Measurements from ENCODE around the gene INHBC.
"Not testable (repeated sequence)": the region's sequence is repeated elsewhere in the genome, so short reads cannot be mapped to it uniquely, and the experiment has no call there.

The INHBC gene

DNA sequence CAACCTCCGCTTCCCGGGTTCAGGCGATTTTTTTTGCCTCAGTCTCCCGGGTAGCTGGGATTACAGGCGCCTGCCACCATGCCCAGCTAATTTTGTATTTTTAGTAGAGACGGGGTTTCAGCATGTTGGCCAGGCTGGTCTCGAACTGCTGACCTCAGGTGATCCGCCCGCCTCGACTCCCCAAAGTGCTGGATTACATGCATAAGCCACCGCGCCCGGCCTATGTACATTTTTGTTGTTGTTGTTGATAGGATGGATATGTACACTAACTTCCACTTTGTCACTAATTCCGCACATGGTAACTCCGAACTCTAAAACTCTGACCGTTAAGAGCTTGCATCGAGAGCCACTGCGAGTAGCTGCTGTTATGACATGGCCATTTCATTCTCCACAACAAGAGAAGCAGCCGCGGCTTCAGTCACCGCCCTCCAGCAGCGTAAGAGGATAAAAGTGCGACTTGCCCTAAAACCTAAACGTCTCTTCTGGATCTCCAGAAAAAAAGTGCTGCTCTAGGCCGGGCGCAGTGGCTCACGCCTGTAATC, 52.5 kb downstream of the INHBC start:
- no peak for DNase-seq (ENCODE audit: low read depth)
- TF ChIP-seq, protein P1, sequence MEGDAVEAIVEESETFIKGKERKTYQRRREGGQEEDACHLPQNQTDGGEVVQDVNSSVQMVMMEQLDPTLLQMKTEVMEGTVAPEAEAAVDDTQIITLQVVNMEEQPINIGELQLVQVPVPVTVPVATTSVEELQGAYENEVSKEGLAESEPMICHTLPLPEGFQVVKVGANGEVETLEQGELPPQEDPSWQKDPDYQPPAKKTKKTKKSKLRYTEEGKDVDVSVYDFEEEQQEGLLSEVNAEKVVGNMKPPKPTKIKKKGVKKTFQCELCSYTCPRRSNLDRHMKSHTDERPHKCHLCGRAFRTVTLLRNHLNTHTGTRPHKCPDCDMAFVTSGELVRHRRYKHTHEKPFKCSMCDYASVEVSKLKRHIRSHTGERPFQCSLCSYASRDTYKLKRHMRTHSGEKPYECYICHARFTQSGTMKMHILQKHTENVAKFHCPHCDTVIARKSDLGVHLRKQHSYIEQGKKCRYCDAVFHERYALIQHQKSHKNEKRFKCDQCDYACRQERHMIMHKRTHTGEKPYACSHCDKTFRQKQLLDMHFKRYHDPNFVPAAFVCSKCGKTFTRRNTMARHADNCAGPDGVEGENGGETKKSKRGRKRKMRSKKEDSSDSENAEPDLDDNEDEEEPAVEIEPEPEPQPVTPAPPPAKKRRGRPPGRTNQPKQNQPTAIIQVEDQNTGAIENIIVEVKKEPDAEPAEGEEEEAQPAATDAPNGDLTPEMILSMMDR (IDR thresholded peaks at IDR 0.05; ENCODE audit: insufficient read depth, low read depth, low read length, missing control alignments), result no peak
- H3K4me3 ChIP-seq (ENCODE audit: low read length), result peak overlapping the region; percentile 28

DNA sequence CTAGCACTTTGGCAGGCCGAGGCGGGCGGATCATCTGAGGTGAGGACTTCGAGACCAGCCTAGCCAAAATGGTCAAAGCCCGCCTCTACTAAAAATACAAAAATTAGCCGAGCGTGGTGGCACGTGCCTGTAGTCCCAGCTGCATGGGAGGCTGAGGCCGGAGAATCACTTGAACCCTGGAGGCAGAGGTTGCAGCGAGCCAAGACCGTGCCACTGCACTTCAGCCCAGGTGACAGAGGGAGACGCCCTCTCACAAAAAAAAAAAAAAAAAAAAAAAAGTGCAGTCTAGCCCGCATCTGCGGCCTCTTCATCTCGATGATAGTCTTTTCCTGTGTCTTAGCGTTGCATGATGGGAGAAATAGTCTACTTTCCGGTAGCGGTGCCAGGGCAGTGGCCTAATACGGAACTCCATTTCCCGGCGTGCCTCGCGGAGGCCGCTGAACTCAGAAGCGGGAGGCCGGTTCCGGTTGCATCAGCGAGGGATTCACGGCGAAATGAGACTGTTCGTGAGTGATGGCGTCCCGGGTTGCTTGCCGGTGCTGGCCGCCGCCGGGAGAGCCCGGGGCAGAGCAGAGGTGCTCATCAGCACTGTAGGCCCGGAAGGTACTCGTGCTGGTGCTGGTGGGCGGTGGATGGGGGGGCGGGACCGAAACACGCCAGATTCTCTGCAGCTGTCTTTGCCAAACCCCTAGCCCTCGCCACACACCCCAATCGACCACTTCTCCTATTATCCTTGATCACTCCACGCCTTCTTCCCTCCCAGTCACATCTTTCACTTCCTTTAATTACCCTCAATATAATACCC, 53.2 kb downstream of the INHBC start, which contains the start of gene MARS1:
TSS of gene MARS1 (plus strand) at position 472 of the 805 bp plus-strand sequence. CDS start at position 495, 23 bp downstream.
- peak; percentile 98 for DNase-seq (ENCODE audit: low read depth)
- peak within 1 kb of the TSS; percentile 90 for H3K4me3 ChIP-seq (ENCODE audit: low read length)
- TF ChIP-seq, protein P1 (IDR thresholded peaks at IDR 0.05; ENCODE audit: insufficient read depth, low read depth, low read length, missing control alignments), result no peak

DNA sequence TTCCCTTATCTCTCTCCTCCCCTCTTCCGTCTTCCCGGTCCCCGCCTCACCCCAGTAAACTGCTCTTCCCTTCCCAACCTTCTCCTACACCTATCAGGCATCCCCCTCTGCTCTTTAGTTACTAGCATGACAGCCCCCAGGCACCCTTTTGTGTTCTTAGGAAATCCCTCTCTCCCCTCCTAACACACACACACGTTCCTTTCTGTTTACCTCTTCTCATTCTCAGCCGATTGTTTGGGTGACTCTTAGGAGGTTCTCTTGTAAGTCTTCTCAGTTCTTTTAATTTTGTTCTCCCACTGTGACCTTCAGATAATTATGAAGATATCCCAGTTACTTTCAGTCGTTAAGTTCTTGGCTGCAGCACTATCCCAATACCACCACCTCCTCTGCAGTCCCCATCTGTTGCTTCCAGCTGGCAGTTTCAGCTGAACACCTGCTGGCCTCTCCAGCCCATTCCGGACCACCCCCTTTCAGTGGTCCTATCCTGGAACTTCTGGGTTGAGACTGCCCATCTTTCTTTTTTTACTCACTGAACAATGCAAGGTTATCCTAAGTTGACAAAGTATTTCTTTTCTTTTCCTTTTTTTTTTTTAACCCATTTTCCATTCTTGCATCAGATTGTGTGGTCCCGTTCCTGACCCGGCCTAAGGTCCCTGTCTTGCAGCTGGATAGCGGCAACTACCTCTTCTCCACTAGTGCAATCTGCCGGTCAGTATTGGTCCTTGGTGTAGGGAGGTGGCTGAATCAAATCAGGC, 54.0 kb downstream of the INHBC start:
- TF ChIP-seq, protein P1 (IDR thresholded peaks at IDR 0.05; ENCODE audit: insufficient read depth, low read depth, low read length, missing control alignments), result no peak
- DNase-seq (ENCODE audit: low read depth), result no peak
- peak overlapping the region; percentile 90 for H3K4me3 ChIP-seq (ENCODE audit: low read length)

DNA sequence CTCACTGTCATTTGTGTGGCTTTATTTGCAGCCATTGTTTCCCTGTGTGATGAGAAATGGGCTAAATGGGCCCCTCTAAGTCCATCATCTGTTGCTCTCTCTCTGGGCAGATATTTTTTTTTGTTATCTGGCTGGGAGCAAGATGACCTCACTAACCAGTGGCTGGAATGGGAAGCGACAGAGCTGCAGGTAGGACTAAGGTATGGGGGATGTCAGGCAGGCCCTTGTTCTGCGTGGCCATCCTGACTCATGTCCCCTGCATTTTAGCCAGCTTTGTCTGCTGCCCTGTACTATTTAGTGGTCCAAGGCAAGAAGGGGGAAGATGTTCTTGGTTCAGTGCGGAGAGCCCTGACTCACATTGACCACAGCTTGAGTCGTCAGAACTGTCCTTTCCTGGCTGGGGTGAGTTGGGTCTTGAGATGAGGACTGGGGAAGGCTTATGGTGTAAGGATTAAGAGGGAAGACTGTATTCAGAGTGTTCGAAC, 54.6 kb downstream of the INHBC start:
- TF ChIP-seq, protein P1 (IDR thresholded peaks at IDR 0.05; ENCODE audit: insufficient read depth, low read depth, low read length, missing control alignments), result no peak
- peak overlapping the region; percentile 90 for H3K4me3 ChIP-seq (ENCODE audit: low read length)
- DNase-seq (ENCODE audit: low read depth), result no peak

DNA sequence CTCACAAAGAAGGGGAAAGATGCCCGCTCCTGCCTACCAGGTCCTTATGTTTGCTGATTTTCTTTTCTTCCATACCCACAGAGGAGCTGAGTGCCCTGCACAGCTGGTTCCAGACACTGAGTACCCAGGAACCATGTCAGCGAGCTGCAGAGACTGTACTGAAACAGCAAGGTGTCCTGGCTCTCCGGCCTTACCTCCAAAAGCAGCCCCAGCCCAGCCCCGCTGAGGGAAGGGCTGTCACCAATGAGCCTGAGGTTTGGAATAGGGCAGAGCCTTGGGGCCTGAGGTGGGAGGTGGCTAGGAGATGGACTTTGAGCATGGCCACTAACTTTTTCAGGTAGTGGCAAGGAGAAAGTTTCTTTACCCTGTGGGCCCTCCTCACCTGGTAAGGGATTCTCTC, 55.5 kb downstream of the INHBC start:
- no peak overlapping the region for H3K4me3 ChIP-seq (ENCODE audit: low read length)
- no peak for DNase-seq (ENCODE audit: low read depth)
- TF ChIP-seq, protein P1 (IDR thresholded peaks at IDR 0.05; ENCODE audit: insufficient read depth, low read depth, low read length, missing control alignments), result no peak

DNA sequence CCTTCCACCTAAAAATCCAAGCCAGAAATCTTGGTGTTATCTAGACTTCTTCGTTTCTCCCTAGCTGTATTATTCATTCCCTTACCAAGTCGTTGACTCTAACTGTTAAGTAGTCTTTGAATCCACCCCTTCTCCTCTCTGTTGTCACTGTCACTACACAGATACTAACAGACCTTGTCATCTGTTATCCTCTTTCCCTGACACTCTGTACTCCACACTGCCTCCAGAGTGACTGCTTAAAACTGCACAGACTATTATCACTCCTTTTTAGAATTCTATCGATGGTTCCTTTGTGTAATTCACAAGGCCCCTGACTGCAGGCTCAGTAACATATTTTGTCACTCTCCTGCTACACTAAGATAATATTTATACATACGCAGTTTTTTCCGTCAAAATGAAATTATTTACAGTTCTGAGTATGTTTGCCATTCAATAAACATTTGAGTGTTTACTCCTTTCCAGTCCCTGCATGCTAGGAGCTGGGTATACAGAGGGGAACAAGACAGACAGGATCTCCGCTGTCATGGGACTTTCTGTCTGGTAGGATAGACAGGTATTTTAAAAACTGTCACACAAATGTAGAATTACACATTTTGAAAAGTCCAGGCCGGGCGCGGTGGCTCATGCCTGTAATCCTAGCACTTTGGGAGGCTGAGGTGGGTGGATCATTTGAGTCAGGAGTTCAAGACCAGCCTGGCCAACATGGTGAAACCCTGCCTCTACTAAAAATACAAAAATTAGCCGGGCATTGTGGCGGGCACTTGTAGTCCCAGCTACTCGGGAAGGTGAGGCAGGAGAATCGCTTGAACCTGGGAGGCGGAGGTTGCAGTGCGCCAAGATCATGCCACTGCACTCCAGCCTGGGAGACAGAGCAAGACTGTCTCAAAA, 57.1 kb downstream of the INHBC start:
- DNase-seq (ENCODE audit: low read depth), result no peak
- H3K4me3 ChIP-seq (ENCODE audit: low read length), result no peak overlapping the region
- TF ChIP-seq, protein P1 (IDR thresholded peaks at IDR 0.05; ENCODE audit: insufficient read depth, low read depth, low read length, missing control alignments), result no peak

DNA sequence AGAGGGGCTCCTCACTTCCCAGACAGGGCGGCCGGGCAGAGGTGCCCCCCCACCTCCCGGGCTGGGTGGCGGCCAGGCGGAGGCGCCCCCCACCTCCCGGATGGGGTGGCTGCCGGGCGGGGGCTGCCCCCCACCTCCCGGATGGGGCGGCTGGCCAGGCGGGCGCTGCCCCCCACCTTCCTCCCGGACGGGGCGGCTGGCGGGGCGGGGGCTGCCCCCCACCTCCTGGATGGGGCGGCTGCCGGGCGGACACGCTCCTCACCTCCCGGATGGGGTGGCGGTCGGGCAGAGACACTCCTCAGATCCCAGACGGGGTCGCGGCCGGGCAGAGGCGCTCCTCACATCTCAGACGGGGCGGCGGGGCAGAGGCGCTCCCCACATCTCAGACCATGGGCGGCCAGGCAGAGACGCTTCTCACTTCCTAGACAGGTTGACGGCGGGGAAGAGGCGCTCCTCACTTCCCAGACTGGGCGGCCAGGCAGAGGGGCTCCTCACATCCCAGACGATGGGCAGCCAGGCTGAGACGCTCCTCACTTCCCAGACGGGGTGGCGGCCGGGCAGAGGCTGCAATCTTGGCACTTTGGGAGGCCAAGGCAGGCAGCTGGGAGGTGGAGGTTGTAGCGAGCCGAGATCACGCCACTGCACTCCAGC, 60.6 kb downstream of the INHBC start:
- not testable (repeated sequence) for H3K4me3 ChIP-seq (ENCODE audit: low read length); DNase-seq (ENCODE audit: low read depth)

Data from epithelial cell of esophagus (primary cell).